PC-3 (cell line): ENCODE results near the gene CRADD. TPM values are rescaled to one million over a fixed set of nuclear protein-coding genes. Genes with fewer than 3 reads are reported as not detected.

Source experiments
- ATAC-seq: fragments of 200-7000 bp; cut with Tn5 transposase; 2 replicates; pipeline ENCODE4 v1.9.1; 2020; ENCODE audit warnings: mild to moderate bottlenecking, moderate library complexity
- BruUV-seq: library from RNA; stranded (reverse); fragments of 400-500 nt; replicated peaks from 2 replicates; lab custom pipeline; 2021; lab: Mats Ljungman, UMichigan
- CTCF ChIA-PET: fragments of 300-600 bp; sonication (Branson Sonifier 250); formaldehyde crosslinking; loops from one replicate; lab custom pipeline; 2022; ENCODE audit warnings: antibody characterized with exemption; lab: Charles Lee
- POLR2A ChIA-PET: fragments of 300-600 bp; sonication (Branson Sonifier 250); formaldehyde crosslinking; loops from one replicate; lab custom pipeline; 2022; ENCODE audit warnings: antibody characterized with exemption; ENCODE audit not compliant: unreplicated experiment; lab: Charles Lee
- DNase-seq: peaks from one replicate; pipeline ENCODE4 v3.0.0-alpha.2; 2015
- H2AFZ ChIP-seq: fragments of 300-600 bp; sonication (generic); 2 replicates; pipeline ENCODE4 v1.6.0; 2016; ENCODE audit warnings: antibody characterized with exemption, low read length
- H3F3A ChIP-seq: fragments of 300-600 bp; sonication (generic); one replicate; pipeline ENCODE4 v1.6.0; 2017; ENCODE audit warnings: antibody characterized with exemption, low read length, control low read depth, mild to moderate bottlenecking; ENCODE audit not compliant: unreplicated experiment
- H3K27ac ChIP-seq: fragments of 300-600 bp; sonication (generic); 2 replicates; pipeline ENCODE4 v1.5.1; 2016; ENCODE audit warnings: mild to moderate bottlenecking, low read length
- H3K27me3 ChIP-seq: fragments of 300-600 bp; sonication (generic); 2 replicates; pipeline ENCODE4 v1.6.1; 2016; ENCODE audit warnings: low read length, mixed read lengths
- H3K36me3 ChIP-seq: fragments of 300-600 bp; sonication (generic); 2 replicates; pipeline ENCODE4 v1.6.1; 2016; ENCODE audit warnings: low read depth, mixed run types, low read length, mixed read lengths
- H3K4me1 ChIP-seq: fragments of 300-600 bp; sonication (generic); 2 replicates; pipeline ENCODE4 v1.5.1; 2016; ENCODE audit warnings: low read length; ENCODE audit not compliant: insufficient read depth
- H3K4me2 ChIP-seq: fragments of 300-600 bp; sonication (generic); 2 replicates; pipeline ENCODE4 v1.6.0; 2016; ENCODE audit warnings: low read length
- H3K4me3 ChIP-seq: fragments of 300-600 bp; sonication (generic); 2 replicates; pipeline ENCODE4 v1.5.1; 2016; ENCODE audit warnings: mild to moderate bottlenecking, low read length, mixed read lengths
- H3K79me2 ChIP-seq: fragments of 300-600 bp; sonication (generic); 2 replicates; pipeline ENCODE4 v1.6.1; 2017; ENCODE audit warnings: low read length, mixed read lengths
- H3K9ac ChIP-seq: fragments of 300-600 bp; sonication (generic); 2 replicates; pipeline ENCODE4 v1.6.0; 2016; ENCODE audit warnings: mild to moderate bottlenecking, low read length
- H3K9me2 ChIP-seq: fragments of 300-600 bp; sonication (generic); replicated peaks from 2 replicates; pipeline ENCODE4 v1.6.1; 2016; ENCODE audit warnings: mixed run types, low read length, mixed read lengths
- H3K9me3 ChIP-seq: fragments of 300-600 bp; sonication (generic); 2 replicates; pipeline ENCODE4 v1.6.1; 2016; ENCODE audit warnings: low read length, mixed read lengths
- H4K20me1 ChIP-seq: fragments of 300-600 bp; sonication (generic); 2 replicates; pipeline ENCODE4 v1.6.1; 2016; ENCODE audit warnings: low read length, mixed read lengths
- EZH2 ChIP-seq: fragments of 300-600 bp; sonication (generic); IDR thresholded peaks from one replicate; pipeline ENCODE4 v1.6.1; 2017; ENCODE audit warnings: antibody characterized with exemption, mild to moderate bottlenecking, low read length; ENCODE audit not compliant: unreplicated experiment
- EZH2phosphoT487 ChIP-seq: fragments of 300-600 bp; sonication (generic); IDR thresholded peaks from 2 replicates; pipeline ENCODE4 v1.6.1; 2018; ENCODE audit warnings: mild to moderate bottlenecking, antibody characterized with exemption, low read length, borderline replicate concordance
- intact Hi-C: fragments of 100-400 bp; cut with micrococcal nuclease; formaldehyde crosslinking; loops from 2 replicates; pipeline ENCODE4 v1.9.0; 2023
- total RNA-seq: library from RNA; depleted of rRNA; stranded (reverse); fragments of >200 nt; gene quantifications from 2 replicates; pipeline ENCODE4 v1.2.3, GENCODE V29; 2014
- TF ChIP-seq, protein P1 (sequence below): fragments of 300-600 bp; sonication (generic); conservative IDR thresholded peaks from 2 replicates; pipeline ENCODE4 v1.5.1; 2017; ENCODE audit warnings: antibody characterized with exemption, low read depth, mild to moderate bottlenecking, low read length

The CRADD gene
- total RNA-seq, 1 experiment from 2014 or later: 11.4 TPM

DNA sequence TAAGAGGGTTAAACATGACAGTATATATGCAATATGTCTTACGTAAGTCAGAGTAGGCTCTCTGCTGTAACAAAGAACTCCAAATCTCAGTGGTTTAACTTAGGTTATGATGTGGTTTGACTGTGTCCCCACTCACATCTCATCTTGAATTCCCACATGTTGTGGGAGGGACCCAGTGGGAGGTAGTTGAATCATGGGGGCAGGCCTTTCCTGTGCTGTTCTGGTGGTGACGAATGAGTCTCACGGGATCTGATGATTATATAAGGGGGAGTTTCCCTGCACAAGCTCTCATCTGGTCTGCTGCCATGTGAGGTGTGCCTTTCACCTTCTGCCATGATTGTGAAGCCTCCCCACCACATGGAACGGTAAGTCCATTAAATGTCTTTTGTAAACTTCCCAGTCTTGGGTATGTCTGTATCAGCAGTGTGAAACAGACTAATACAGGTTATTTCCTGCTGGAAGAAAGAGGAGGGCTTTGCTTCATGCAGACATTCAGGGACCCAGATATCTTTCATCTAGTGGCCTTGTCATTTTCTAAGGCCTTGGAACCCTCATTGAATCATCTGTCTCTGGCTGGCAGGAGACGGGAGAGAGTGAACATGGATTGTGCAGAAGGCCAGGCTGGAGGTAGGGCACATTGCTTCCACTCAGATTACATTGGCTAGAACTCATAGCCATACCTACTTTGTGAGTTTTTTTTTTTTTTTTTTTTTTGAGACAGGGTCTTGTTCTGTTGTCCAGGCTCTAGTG, 96.1 kb downstream of the CRADD start:
- intact Hi-C loops: no loop called here
- H3K4me2 ChIP-seq: no peak overlapping the region
- H3K4me1 ChIP-seq: peaks cover 17% of the 10 kb centered on the region
- no peak overlapping the region for H3K4me3 ChIP-seq
- TF ChIP-seq EZH2: no peak
- TF ChIP-seq EZH2phosphoT487: no peak
- TF ChIP-seq, protein P1, sequence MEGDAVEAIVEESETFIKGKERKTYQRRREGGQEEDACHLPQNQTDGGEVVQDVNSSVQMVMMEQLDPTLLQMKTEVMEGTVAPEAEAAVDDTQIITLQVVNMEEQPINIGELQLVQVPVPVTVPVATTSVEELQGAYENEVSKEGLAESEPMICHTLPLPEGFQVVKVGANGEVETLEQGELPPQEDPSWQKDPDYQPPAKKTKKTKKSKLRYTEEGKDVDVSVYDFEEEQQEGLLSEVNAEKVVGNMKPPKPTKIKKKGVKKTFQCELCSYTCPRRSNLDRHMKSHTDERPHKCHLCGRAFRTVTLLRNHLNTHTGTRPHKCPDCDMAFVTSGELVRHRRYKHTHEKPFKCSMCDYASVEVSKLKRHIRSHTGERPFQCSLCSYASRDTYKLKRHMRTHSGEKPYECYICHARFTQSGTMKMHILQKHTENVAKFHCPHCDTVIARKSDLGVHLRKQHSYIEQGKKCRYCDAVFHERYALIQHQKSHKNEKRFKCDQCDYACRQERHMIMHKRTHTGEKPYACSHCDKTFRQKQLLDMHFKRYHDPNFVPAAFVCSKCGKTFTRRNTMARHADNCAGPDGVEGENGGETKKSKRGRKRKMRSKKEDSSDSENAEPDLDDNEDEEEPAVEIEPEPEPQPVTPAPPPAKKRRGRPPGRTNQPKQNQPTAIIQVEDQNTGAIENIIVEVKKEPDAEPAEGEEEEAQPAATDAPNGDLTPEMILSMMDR: no peak
- H3K9me3 ChIP-seq: no peaks in the 10 kb centered on the region
- H3K79me2 ChIP-seq: no peaks in the 10 kb centered on the region
- no peaks in the 10 kb centered on the region for H3K27me3 ChIP-seq
- H3K27ac ChIP-seq: no peak overlapping the region
- H3K9me2 ChIP-seq: no peaks in the 10 kb centered on the region
- BruUV-seq: no TSS peak
- H3F3A ChIP-seq: no peaks in the 10 kb centered on the region
- no peaks in the 10 kb centered on the region for H4K20me1 ChIP-seq
- ATAC-seq (no peak), DNase-seq (no peak)
- ChIA-PET CTCF (no interaction called here), POLR2A (no interaction called here)
- H3K9ac ChIP-seq: no peak overlapping the region
- H2AFZ ChIP-seq: no peak overlapping the region
- H3K36me3 ChIP-seq: no peaks in the 10 kb centered on the region

DNA sequence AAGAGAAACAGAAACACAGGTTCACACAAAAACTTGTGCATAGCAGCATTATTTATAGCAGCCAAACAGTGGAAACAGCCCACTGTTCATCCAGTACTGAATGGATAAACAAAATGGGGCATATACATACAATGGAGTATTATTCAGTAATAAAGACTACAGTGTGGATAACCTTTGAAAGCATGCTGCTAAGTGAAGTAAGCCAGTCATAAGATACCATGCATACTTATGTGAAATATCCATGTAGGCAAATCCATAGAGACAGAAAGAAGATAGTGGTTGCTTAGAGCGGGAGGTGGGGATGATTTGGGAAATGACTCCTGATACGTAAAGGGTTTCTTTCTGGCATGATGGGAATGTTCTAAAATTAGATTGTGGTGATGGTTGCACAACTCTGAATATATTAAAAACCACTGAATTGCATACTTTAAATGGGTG, 99.4 kb downstream of the CRADD start:
- POLR2A ChIA-PET: no interaction called here
- CTCF ChIA-PET: no interaction called here
- no peaks in the 10 kb centered on the region for H3K9me2 ChIP-seq
- no TSS peak for BruUV-seq
- no peaks in the 10 kb centered on the region for H3K27me3 ChIP-seq
- ATAC-seq: no peak
- H3K9ac ChIP-seq: no peak overlapping the region
- no peak overlapping the region for H2AFZ ChIP-seq
- no peak for TF ChIP-seq EZH2
- TF ChIP-seq, protein P1: no peak
- H3K4me3 ChIP-seq: no peak overlapping the region
- no peaks in the 10 kb centered on the region for H3K9me3 ChIP-seq
- H3F3A ChIP-seq: no peaks in the 10 kb centered on the region
- H4K20me1 ChIP-seq: no peaks in the 10 kb centered on the region
- DNase-seq: no peak
- H3K27ac ChIP-seq: peak overlapping the region; percentile 83
- no peak overlapping the region for H3K4me2 ChIP-seq
- H3K36me3 ChIP-seq: no peaks in the 10 kb centered on the region
- intact Hi-C loops: no loop called here
- H3K79me2 ChIP-seq: no peaks in the 10 kb centered on the region
- peaks cover 19% of the 10 kb centered on the region for H3K4me1 ChIP-seq

DNA sequence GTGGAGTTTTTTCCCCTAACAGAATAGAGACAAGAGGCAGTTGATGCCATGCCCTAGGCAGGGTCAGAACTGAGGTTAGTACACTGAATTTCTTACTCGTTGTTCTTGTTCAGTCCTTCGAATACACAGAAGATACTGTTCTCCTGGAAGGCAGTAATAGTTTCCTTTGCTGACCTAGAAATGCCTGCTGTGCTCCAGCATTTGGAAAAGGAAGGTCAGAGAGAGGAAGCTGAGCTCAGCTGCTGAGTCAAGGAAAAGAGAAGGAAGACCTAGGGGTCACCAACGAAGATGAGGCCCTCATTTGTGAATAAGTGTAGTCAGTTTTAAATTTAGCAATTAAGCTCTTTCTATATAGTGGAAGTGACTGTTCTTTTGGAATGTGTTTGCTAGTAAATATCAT, 100.1 kb downstream of the CRADD start:
- 0 out of 2 replicates have a peak overlapping the region, but pooled peaks have one; percentile 37 for H3K9ac ChIP-seq
- intact Hi-C loops: no loop called here

More for the DNA sequence above, 100.1 kb downstream of the CRADD start:
- H4K20me1 ChIP-seq: no peaks in the 10 kb centered on the region
- ATAC-seq (peak; percentile 74), DNase-seq (peak; percentile 47)
- H3K4me3 ChIP-seq: no peak overlapping the region
- no peak for TF ChIP-seq EZH2
- TF ChIP-seq, protein P1: no peak
- no peak for TF ChIP-seq EZH2phosphoT487
- H3K36me3 ChIP-seq: no peaks in the 10 kb centered on the region
- no peaks in the 10 kb centered on the region for H3K79me2 ChIP-seq
- H3K27me3 ChIP-seq: no peaks in the 10 kb centered on the region
- peak overlapping the region; percentile 46; the same call in 1 of the 2 replicates for H2AFZ ChIP-seq
- no peak overlapping the region for H3K4me2 ChIP-seq
- ChIA-PET CTCF (interaction anchor here (0.7 to 1.1 kb wide), 2 partner anchors 9 to 205 kb away, joined by 3 read pairs; no protein-coding TSS in a partner anchor), POLR2A (no interaction called here)
- no peaks in the 10 kb centered on the region for H3F3A ChIP-seq
- BruUV-seq: no TSS peak
- no peaks in the 10 kb centered on the region for H3K9me2 ChIP-seq
- peak overlapping the region; percentile 83 for H3K27ac ChIP-seq
- H3K9me3 ChIP-seq: no peaks in the 10 kb centered on the region
- H3K4me1 ChIP-seq: peaks cover 19% of the 10 kb centered on the region
